ENCODE measurements around the gene BBS4.

GRCh38 chr15:72766780-72767179, 80.8 kb downstream of the BBS4 start:
- no peak for TF ChIP-seq POLR2A (conservative IDR thresholded peaks at IDR 0.05)
- no peak for TF ChIP-seq LARP7 (IDR thresholded peaks at IDR 0.05)
- TF ChIP-seq, protein P1, sequence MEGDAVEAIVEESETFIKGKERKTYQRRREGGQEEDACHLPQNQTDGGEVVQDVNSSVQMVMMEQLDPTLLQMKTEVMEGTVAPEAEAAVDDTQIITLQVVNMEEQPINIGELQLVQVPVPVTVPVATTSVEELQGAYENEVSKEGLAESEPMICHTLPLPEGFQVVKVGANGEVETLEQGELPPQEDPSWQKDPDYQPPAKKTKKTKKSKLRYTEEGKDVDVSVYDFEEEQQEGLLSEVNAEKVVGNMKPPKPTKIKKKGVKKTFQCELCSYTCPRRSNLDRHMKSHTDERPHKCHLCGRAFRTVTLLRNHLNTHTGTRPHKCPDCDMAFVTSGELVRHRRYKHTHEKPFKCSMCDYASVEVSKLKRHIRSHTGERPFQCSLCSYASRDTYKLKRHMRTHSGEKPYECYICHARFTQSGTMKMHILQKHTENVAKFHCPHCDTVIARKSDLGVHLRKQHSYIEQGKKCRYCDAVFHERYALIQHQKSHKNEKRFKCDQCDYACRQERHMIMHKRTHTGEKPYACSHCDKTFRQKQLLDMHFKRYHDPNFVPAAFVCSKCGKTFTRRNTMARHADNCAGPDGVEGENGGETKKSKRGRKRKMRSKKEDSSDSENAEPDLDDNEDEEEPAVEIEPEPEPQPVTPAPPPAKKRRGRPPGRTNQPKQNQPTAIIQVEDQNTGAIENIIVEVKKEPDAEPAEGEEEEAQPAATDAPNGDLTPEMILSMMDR (IDR thresholded peaks at IDR 0.05 in 2 of 3, conservative IDR thresholded peaks at IDR 0.05 in 1 of 3; ENCODE audit: insufficient read depth in 2 of 3, low read depth in 1 of 3, low read length in 3 of 3), result no peak
- TF ChIP-seq ZNF561 (CRISPR knock-in tag; conservative IDR thresholded peaks at IDR 0.05), result no peak
- no peak for TF ChIP-seq EWSR1 (IDR thresholded peaks at IDR 0.05; ENCODE audit: borderline replicate concordance, low read depth, partially characterized antibody)
- TF ChIP-seq FOXP4 (CRISPR knock-in tag; IDR thresholded peaks at IDR 0.05; ENCODE audit: borderline replicate concordance), result no peak
- no peak for TF ChIP-seq REST (IDR thresholded peaks at IDR 0.05; ENCODE audit: borderline replicate concordance)
- no peak for TF ChIP-seq REST (CRISPR knock-in tag; IDR thresholded peaks at IDR 0.05; ENCODE audit: low read depth)
- TF ChIP-seq BHLHE40 (IDR thresholded peaks at IDR 0.05; ENCODE audit: low read length), result no peak
- TF ChIP-seq, protein P2, sequence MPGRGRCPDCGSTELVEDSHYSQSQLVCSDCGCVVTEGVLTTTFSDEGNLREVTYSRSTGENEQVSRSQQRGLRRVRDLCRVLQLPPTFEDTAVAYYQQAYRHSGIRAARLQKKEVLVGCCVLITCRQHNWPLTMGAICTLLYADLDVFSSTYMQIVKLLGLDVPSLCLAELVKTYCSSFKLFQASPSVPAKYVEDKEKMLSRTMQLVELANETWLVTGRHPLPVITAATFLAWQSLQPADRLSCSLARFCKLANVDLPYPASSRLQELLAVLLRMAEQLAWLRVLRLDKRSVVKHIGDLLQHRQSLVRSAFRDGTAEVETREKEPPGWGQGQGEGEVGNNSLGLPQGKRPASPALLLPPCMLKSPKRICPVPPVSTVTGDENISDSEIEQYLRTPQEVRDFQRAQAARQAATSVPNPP (IDR thresholded peaks at IDR 0.05; ENCODE audit: borderline replicate concordance, insufficient read depth, insufficient read length), result no peak
- TF ChIP-seq EHMT2 (IDR thresholded peaks at IDR 0.05), result no peak
- no peak for TF ChIP-seq POLR2AphosphoS5 (IDR thresholded peaks at IDR 0.05; ENCODE audit: control insufficient read depth, insufficient read depth, low read depth, low read length)
- TF ChIP-seq, protein P3, sequence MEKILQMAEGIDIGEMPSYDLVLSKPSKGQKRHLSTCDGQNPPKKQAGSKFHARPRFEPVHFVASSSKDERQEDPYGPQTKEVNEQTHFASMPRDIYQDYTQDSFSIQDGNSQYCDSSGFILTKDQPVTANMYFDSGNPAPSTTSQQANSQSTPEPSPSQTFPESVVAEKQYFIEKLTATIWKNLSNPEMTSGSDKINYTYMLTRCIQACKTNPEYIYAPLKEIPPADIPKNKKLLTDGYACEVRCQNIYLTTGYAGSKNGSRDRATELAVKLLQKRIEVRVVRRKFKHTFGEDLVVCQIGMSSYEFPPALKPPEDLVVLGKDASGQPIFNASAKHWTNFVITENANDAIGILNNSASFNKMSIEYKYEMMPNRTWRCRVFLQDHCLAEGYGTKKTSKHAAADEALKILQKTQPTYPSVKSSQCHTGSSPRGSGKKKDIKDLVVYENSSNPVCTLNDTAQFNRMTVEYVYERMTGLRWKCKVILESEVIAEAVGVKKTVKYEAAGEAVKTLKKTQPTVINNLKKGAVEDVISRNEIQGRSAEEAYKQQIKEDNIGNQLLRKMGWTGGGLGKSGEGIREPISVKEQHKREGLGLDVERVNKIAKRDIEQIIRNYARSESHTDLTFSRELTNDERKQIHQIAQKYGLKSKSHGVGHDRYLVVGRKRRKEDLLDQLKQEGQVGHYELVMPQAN (IDR thresholded peaks at IDR 0.05; ENCODE audit: borderline replicate concordance), result no peak
- TF ChIP-seq SMAD1 (IDR thresholded peaks at IDR 0.05; ENCODE audit: low read depth, low read length, partially characterized antibody), result no peak

Data from K562 (cell line).